Esophagus mucosa (tissue), 1 donor: ENCODE results near the gene FBXO3. TPM values are rescaled to one million over a fixed set of nuclear protein-coding genes. Genes with fewer than 3 reads are reported as not detected.

Source experiments
- ATAC-seq: fragments of 200-7000 bp; cut with Tn5 transposase; one replicate; pipeline ENCODE4 v1.9.1; 2020
- total RNA-seq: library from RNA; stranded (reverse); gene quantifications from one replicate; pipeline ENCODE4 v1.2.4, GENCODE V29; 2023
- donor health status: DM: yes; HTN: yes; CAD: no.

The FBXO3 gene
- total RNA-seq, 1 donor from 2014 or later: 23.8 TPM

GRCh38 chr11:33700502-33701271 is 73.6 kb downstream of the FBXO3 start, which contains the start of gene C11orf91:
C11orf91 (minus strand) TSS chr11:33700826; CDS start chr11:33700740, 86 bp downstream.
- peak; percentile 82 for ATAC-seq

GRCh38 chr11:33700063-33700501 is 74.2 kb downstream of the FBXO3 start:
- ATAC-seq: no peak

GRCh38 chr11:33699515-33700062 is 74.7 kb downstream of the FBXO3 start:
- peak; percentile 44 for ATAC-seq

GRCh38 chr11:33698921-33699320 is 75.4 kb downstream of the FBXO3 start:
- no peak for ATAC-seq

GRCh38 chr11:33697997-33698396 is 76.3 kb downstream of the FBXO3 start:
- no peak for ATAC-seq

- no peak for ATAC-seq
Observed at GRCh38 chr11:33696931-33697638, 77.2 kb downstream of the FBXO3 start.

GRCh38 chr11:33696411-33696810 is 77.9 kb downstream of the FBXO3 start:
- ATAC-seq: peak; percentile 57

GRCh38 chr11:33695051-33695566 is 79.2 kb downstream of the FBXO3 start:
- no peak for ATAC-seq

GRCh38 chr11:33694346-33695050 is 79.8 kb downstream of the FBXO3 start:
- ATAC-seq: no peak

- ATAC-seq: no peak
Observed at GRCh38 chr11:33692541-33692940, 81.8 kb downstream of the FBXO3 start.

- peak; percentile 29 for ATAC-seq
Observed at GRCh38 chr11:33692013-33692504, 82.3 kb downstream of the FBXO3 start.

GRCh38 chr11:33691066-33691864 is 83.1 kb downstream of the FBXO3 start:
- no peak for ATAC-seq

Other genes starting within 250 kb of the FBXO3 start
- gene C11orf91, start 73.7 kb downstream of the FBXO3 start, total RNA-seq: 1.1 TPM
- 319 TPM for gene CD59, start 38.1 kb downstream of the FBXO3 start, total RNA-seq
- 11.7 TPM for gene LMO2, start 117.6 kb upstream of the FBXO3 start, total RNA-seq